HuH-7.5 (cell line): ENCODE results near the gene SMIM5.

Source experiments
- DNase-seq: peaks from one replicate; pipeline ENCODE4 v3.0.0; 2011; ENCODE audit warnings: low spot score

SMIM5 gene

GRCh38 chr17:75603123-75603522, 30.1 kb upstream of the SMIM5 start:
- no peak for DNase-seq

DNA sequence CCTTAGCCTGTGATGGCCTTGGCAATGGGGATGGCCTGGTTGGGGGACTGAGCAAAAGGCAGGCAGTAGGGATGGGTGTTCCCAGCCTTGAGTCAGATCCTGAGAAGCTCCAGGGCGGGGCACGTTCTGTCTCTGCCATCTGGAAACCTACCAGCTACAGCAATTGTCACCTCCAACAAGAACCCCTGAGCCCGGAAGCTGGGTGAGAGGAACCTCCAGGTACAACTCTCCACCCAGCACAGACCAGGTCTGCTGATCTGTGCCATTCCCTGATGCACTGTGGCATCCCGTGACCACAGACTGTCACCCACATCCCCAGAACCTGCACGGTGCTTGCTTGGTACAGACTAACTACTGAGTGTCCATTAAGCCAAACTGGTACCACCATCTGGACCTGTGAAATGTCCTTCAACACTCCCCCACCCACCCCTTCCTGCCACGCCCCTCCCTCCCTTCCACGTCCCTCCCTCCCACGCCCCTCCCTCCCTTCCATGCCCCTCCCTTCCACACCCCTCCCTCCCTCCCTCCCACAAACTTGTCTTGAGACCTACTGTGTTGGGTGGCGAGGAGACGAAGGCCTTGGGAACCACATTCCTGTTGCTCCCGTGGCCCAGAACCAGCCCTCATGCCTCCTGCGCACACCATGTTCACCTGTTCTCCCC, 29.1 kb upstream of the SMIM5 start:
- no peak for DNase-seq

DNA sequence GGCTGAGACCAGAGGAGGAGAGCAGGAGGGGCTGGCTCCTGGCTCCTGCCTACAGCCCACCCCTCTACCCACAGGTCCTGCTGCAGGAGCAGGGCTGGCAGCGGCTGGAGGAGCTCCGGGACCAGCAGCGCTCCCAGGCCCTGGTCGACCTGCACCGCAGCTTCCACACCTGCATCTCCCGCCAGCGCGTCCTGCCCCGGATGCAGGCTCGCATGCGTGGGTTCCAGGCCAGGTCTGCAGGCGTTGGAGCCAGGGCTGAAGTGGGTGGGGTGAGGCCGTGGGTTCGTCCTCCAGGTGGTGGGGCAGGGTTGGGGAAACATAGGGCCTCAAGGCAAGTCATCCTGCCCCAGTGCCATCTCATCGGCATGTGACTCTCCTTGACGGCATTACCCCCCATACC, 27.4 kb upstream of the SMIM5 start:
- DNase-seq = no peak

- DNase-seq = no peak
These were observed 26.1 kb upstream of the SMIM5 start for GRCh38 chr17:75607086-75607485.

GRCh38 chr17:75610103-75610984, 22.9 kb upstream of the SMIM5 start:
- DNase-seq = no peak

DNA sequence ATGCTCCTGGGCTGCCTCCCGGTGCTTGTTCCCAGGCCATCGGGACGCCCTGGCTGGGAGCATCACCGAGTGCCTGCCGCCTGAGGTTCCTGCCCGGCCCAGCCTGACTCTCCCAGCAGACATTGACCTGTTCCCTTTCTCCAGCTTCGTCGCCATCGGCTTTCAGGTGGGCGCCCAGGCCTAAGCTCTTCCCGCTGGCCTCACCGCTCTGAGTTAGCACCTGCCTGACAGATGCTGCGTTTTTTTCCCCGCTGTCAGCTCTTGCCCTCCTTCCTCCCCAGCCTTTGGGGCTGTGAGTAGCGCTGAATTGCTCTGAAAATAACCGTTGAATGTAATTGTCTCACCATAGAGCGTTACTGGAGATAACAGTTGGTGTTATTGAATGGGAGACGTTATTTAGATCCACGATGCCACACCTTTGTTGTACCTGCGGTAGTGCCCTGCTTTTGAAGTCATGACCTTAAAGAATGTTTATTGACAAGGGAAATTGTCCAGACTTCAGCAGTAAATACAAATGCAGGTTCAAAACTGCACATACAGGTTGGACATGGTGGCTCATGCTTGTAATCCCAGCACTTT, 21.3 kb upstream of the SMIM5 start:
- DNase-seq = no peak

GRCh38 chr17:75612906-75613626, 20.2 kb upstream of the SMIM5 start:
- no peak for DNase-seq

- peak; percentile 87 for DNase-seq
These were observed 19.2 kb upstream of the SMIM5 start for GRCh38 chr17:75614006-75614405.

GRCh38 chr17:75614556-75615270, 18.5 kb upstream of the SMIM5 start:
- no peak for DNase-seq

DNA sequence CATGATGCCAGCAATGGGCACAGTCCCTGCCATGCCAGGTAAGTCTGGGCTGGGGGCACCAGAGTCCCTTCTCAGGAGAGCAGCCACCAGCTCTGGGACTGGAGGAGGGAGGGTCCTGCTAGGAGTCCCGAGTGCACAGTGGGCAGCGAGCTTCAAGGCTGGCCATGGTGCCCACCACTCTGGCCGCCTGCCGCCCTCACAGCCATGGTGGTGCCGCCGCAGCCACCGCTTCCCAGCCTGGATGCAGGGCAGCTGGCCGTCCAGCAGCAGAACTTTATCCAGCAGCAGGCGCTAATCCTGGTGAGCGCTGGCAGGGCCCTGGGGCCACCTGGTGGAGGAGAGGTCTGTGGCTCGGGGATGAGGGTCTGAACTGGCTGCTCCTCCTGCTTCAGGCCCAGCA, 17.9 kb upstream of the SMIM5 start:
- no peak for DNase-seq

DNA sequence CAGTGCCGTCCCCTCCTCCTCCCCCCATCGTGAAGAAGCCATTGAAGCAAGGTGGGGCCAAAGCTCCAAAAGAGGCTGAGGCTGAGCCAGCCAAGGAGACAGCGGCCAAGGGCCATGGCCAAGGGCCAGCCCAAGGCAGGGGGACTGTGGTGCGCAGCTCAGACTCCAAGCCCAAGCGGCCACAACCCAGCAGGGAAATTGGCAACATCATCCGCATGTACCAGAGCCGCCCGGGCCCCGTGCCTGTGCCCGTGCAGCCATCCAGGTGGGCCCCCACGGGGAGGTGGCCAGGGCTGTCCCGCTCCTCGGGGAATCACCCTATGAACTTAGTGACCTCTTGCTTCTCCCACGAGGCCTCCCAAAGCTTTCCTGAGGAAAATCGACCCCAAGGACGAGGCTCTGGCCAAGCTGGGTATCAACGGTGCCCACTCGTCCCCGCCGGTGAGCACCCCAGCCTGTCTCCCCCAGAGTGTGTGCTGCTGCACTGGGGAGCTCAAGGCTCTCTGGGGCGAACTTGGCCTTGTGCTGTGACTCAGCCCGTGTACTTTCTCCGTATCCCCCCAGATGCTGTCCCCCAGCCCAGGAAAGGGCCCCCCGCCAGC, 16.6 kb upstream of the SMIM5 start:
- no peak for DNase-seq

DNA sequence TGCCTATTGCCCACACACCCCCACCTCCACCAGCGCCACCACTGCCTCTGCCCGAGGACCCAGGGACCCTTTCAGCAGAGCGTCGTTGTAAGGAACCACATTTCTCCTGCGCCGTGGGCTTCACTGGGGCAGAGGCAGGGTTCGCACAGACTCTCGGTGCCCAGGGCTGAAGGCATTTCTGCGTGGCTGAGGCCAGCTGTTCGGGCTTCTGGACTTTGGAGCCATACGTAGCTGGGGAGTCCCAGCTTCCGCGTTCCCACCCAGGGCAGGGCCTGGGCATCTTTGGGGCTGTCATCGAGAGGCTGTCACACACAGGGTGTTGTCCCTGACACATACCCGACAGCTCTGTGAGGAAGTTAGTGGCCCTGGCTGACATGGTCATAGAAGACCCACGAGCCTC, 16.0 kb upstream of the SMIM5 start:
- no peak for DNase-seq

GRCh38 chr17:75617675-75618074, 15.6 kb upstream of the SMIM5 start:
- no peak for DNase-seq

GRCh38 chr17:75619506-75620431, 13.5 kb upstream of the SMIM5 start:
- DNase-seq = peak; percentile 93

GRCh38 chr17:75621489-75621888, 11.7 kb upstream of the SMIM5 start:
- no peak for DNase-seq

- no peak for DNase-seq
These were observed 11.2 kb upstream of the SMIM5 start for GRCh38 chr17:75622076-75622475.

DNA sequence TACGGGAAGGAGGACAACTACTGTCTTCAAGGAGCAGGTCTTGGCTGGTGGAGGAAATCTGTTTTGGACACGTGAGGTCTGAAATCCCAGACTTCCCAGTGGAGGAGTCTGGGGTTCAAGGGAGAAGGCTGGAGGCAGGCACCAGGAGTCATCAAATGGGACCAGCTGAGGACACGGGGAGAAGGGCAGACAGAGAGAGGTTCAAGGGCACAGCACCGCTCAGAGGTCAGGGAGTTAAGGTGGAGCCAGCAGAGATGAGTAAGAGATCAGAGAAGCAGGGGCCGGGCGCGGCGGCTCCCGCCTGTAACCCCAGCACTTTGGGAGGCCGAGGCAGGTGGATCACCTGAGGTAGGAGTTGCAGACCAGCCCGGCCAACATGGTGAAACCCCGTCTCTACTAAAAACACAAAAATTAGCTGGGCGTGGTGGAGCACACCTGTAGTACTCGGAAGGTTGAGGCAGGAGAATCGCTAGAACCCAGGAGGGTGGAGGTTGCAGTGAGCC, 10.4 kb upstream of the SMIM5 start:
- DNase-seq = no peak

DNA sequence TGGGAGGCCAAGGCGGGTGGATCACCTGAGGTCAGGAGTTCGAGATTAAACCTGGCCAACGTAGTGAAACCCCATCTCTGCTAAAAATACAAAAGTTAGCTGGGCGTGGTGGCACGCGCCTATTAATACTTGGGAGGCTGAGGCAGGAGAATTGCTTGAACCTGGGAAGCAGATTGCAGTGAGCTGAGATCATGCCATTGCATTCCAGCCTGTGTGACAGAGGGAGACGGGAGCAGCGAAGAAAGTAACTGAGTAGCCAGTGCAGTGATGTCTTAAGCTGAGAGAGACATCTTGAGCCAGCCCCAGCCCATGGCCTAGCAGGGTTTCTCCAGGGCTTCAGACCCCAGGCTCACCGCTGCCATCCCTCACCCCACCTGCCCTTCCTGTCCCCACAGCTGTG, 9.8 kb upstream of the SMIM5 start:
- DNase-seq = no peak

DNA sequence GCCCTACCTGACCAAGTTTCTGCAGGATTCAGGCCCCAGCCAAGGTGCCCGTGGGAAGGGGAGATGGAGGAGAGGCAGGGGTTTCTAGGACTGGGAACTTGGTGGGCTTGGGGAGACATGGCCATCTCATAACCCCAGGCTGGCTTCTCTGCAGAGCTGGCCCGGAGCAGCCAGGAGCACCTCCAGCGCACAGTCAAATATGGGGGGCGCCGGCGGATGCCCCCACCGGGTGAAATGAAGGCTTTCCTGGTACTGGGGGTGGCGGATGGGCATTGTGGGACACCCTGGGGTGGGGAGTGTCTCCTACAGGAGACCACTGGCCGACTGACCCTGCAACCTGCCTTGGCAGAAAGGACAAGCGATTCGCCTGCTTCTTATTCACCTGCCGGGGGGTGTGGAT, 9.2 kb upstream of the SMIM5 start:
- DNase-seq = no peak

- no peak for DNase-seq
These were observed 8.4 kb upstream of the SMIM5 start for GRCh38 chr17:75624714-75625345.
